Measurements from ENCODE around the gene PLEKHB2. TPM values are rescaled to one million over a fixed set of nuclear protein-coding genes. Genes with fewer than 3 reads are reported as not detected.

The PLEKHB2 gene
- total and polyA plus RNA-seq, 2 donors (not counting 1 experiment from before 2014, with no cell fraction given) = 16.3 to 39.5 TPM

DNA sequence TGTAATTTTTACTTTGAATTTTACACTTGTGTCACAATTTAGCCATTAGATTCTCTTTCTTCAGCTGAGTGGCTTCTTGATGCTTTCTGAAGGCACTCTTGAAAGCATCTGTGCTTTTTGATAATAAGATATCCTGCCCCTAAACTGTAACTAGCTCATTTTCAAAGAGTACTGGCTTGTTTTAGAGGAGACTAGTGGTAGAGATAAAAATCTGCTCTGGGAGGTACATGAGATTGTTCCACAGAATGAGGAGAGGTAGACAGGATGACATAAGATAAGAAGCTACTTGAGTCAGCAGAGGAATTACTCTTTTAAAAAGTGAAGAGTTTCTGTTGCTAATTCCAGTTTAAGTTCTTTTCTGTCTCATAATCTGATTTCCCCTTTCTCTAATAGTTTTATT lies 10.6 kb downstream of the PLEKHB2 start:
- no peaks in the 10 kb centered on the region for H3K4me1 ChIP-seq (ENCODE audit: control insufficient read depth in 2 of 2, insufficient read depth in 2 of 2, low read length in 2 of 2)
- H3K36me3 ChIP-seq (replicated peaks in 1 of 2; ENCODE audit: control extremely low read depth in 1 of 2, control insufficient read depth in 1 of 2, extremely low read depth in 1 of 2, insufficient read depth in 2 of 2, low read length in 1 of 2) = peaks cover 4 to 17% of the 10 kb centered on the region in 2 experiments
- H3K27me3 ChIP-seq (replicated peaks in 1 of 4; ENCODE audit: control extremely low read depth in 1 of 4, control insufficient read depth in 3 of 4, insufficient read depth in 4 of 4, low read length in 3 of 4) = no peaks in the 10 kb centered on the region
- no peak overlapping the region for H3K4me2 ChIP-seq (replicated peaks; ENCODE audit: low read depth, low read length, poor library complexity, severe bottlenecking)
- DNase-seq = no peak
- ATAC-seq (ENCODE audit: low read depth) = no peak
- no peak overlapping the region for H3K4me3 ChIP-seq (ENCODE audit: control extremely low read depth in 1 of 5, extremely low read depth in 1 of 5, insufficient read depth in 1 of 5, low read depth in 2 of 5, low read length in 4 of 5)
- intact Hi-C loops (cut with micrococcal nuclease) = no loop called here
- ChIA-PET CTCF (no interaction called here), POLR2A (no interaction called here)
- peaks cover 10% of the 10 kb centered on the region for H3K9me3 Mint-ChIP-seq (ENCODE audit: insufficient read depth)
- H4K20me1 ChIP-seq (ENCODE audit: control insufficient read depth, insufficient read depth, low read length, poor library complexity, severe bottlenecking) = peaks cover 59% of the 10 kb centered on the region
- H3K9ac ChIP-seq (ENCODE audit: low read length) = no peak overlapping the region
- peaks cover 34% of the 10 kb centered on the region for H3K4me1 Mint-ChIP-seq
- no peak overlapping the region for H3K27ac Mint-ChIP-seq
- H2AFZ ChIP-seq (ENCODE audit: insufficient read depth, low read depth, low read length, poor library complexity, severe bottlenecking) = no peak overlapping the region
- TF ChIP-seq, protein P1, sequence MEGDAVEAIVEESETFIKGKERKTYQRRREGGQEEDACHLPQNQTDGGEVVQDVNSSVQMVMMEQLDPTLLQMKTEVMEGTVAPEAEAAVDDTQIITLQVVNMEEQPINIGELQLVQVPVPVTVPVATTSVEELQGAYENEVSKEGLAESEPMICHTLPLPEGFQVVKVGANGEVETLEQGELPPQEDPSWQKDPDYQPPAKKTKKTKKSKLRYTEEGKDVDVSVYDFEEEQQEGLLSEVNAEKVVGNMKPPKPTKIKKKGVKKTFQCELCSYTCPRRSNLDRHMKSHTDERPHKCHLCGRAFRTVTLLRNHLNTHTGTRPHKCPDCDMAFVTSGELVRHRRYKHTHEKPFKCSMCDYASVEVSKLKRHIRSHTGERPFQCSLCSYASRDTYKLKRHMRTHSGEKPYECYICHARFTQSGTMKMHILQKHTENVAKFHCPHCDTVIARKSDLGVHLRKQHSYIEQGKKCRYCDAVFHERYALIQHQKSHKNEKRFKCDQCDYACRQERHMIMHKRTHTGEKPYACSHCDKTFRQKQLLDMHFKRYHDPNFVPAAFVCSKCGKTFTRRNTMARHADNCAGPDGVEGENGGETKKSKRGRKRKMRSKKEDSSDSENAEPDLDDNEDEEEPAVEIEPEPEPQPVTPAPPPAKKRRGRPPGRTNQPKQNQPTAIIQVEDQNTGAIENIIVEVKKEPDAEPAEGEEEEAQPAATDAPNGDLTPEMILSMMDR (IDR thresholded peaks at IDR 0.05) = no peak
- TF ChIP-seq EZH2 (IDR thresholded peaks at IDR 0.05; ENCODE audit: borderline replicate concordance, insufficient read depth, low read depth, low read length, poor library complexity, severe bottlenecking) = no peak
- H3K9me3 ChIP-seq (ENCODE audit: control extremely low read depth in 1 of 3, control insufficient read depth in 2 of 3, insufficient read depth in 1 of 3, low read length in 2 of 3) = peaks cover 1 to 5% (median 4%) of the 10 kb centered on the region in 3 donors
- H3K4me3 Mint-ChIP-seq = no peak overlapping the region
- H3K79me2 ChIP-seq (ENCODE audit: control insufficient read depth, insufficient read depth, low read length) = peaks cover 95% of the 10 kb centered on the region
- no peaks in the 10 kb centered on the region for H3K27me3 Mint-ChIP-seq
- no peak overlapping the region for H3K27ac ChIP-seq (ENCODE audit: low read length in 2 of 2)

DNA sequence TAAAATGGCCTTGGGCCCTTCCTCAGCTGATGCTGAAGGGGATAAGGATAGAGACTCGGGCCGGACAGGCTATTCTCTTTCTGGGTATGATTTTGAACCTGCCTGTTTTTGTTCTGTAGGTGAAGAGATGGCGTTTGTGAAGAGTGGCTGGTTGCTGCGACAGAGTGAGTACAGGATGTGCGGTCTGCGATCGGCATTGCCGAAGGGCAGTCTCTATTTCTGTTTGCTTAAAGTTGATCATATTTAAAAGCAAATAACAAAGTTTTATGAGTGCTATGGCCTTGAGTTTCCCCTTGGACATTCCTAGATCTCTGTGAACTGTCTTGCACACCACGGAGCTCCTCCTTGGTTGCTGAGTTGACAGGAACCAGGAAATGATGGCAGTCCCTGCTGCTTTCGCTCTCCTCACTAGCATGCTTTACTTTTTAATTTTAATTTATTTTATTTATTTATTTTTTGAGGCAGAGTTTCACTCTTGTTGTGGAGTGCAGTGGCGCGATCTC lies 15.7 kb downstream of the PLEKHB2 start:
- Histone ChIP-seq H3K27ac (ENCODE audit: low read length in 2 of 2) (no peak overlapping the region), H3K4me1 (ENCODE audit: control insufficient read depth in 2 of 2, insufficient read depth in 2 of 2, low read length in 2 of 2) (no peaks in the 10 kb centered on the region), H4K20me1 (ENCODE audit: control insufficient read depth, insufficient read depth, low read length, poor library complexity, severe bottlenecking) (peaks cover 52% of the 10 kb centered on the region), H3K36me3 (replicated peaks in 1 of 2; ENCODE audit: control extremely low read depth in 1 of 2, control insufficient read depth in 1 of 2, extremely low read depth in 1 of 2, insufficient read depth in 2 of 2, low read length in 1 of 2) (peaks cover 5 to 41% of the 10 kb centered on the region in 2 experiments), H3K79me2 (ENCODE audit: control insufficient read depth, insufficient read depth, low read length) (peaks cover 66% of the 10 kb centered on the region), H3K4me3 (ENCODE audit: control extremely low read depth in 1 of 5, extremely low read depth in 1 of 5, insufficient read depth in 1 of 5, low read depth in 2 of 5, low read length in 4 of 5) (no peak overlapping the region), H3K9ac (ENCODE audit: low read length) (no peak overlapping the region), H2AFZ (ENCODE audit: insufficient read depth, low read depth, low read length, poor library complexity, severe bottlenecking) (no peak overlapping the region), H3K9me3 (ENCODE audit: control extremely low read depth in 1 of 3, control insufficient read depth in 2 of 3, insufficient read depth in 1 of 3, low read length in 2 of 3) (peaks cover 0 to 5% (median 0%) of the 10 kb centered on the region in 3 donors), H3K27me3 (replicated peaks in 1 of 4; ENCODE audit: control extremely low read depth in 1 of 4, control insufficient read depth in 3 of 4, insufficient read depth in 4 of 4, low read length in 3 of 4) (no peaks in the 10 kb centered on the region), H3K4me2 (replicated peaks; ENCODE audit: low read depth, low read length, poor library complexity, severe bottlenecking) (no peak overlapping the region)
- POLR2A ChIA-PET = no interaction called here
- intact Hi-C loops (cut with micrococcal nuclease) = no loop called here
- Mint-ChIP-seq H3K4me3 (no peak overlapping the region), H3K27me3 (no peaks in the 10 kb centered on the region), H3K9me3 (ENCODE audit: insufficient read depth) (no peaks in the 10 kb centered on the region), H3K27ac (no peak overlapping the region), H3K4me1 (peaks cover 7% of the 10 kb centered on the region)
- DNase-seq = no peak
- CTCF ChIA-PET = no interaction called here
- no peak for ATAC-seq (ENCODE audit: low read depth)
- WGBS (ENCODE audit: insufficient coverage) = 94% methylated on average over 9 of the region's 12 CpGs
- TF ChIP-seq EZH2 (IDR thresholded peaks at IDR 0.05; ENCODE audit: borderline replicate concordance, insufficient read depth, low read depth, low read length, poor library complexity, severe bottlenecking) = no peak
- TF ChIP-seq, protein P1 (IDR thresholded peaks at IDR 0.05) = no peak

Measured in B cell (primary cell).